PC-9 (cell line): ENCODE measurements around the gene RAB35. TPM values are rescaled to one million over a fixed set of nuclear protein-coding genes. Genes with fewer than 3 reads are reported as not detected.

Source experiments
- BruUV-seq: library from RNA; stranded (reverse); fragments of 400-500 nt; replicated peaks from 2 replicates; lab custom pipeline; 2021; lab: Mats Ljungman, UMichigan
- CTCF ChIA-PET: fragments of 300-600 bp; sonication (Branson Sonifier 250); formaldehyde crosslinking; loops from one replicate; lab custom pipeline; 2022; ENCODE audit warnings: antibody characterized with exemption; lab: Charles Lee
- POLR2A ChIA-PET: fragments of 300-600 bp; sonication (Branson Sonifier 250); formaldehyde crosslinking; loops from one replicate; lab custom pipeline; 2022; ENCODE audit warnings: antibody characterized with exemption; ENCODE audit not compliant: unreplicated experiment; lab: Charles Lee
- DNase-seq, 2 experiments: peaks; one replicate each; pipeline versions ENCODE4 v3.0.0 to v3.0.0-alpha.2; 2015 to 2022; ENCODE audit warnings: mixed read lengths in 1 of 2
- H2AFZ ChIP-seq: fragments of 200-600 bp; sonication (generic); 2 replicates; pipeline ENCODE4 v1.8.1; 2017; ENCODE audit warnings: antibody characterized with exemption
- H3F3A ChIP-seq: fragments of 200-600 bp; sonication (generic); 2 replicates; pipeline ENCODE4 v1.8.1; 2017; ENCODE audit warnings: antibody characterized with exemption, mild to moderate bottlenecking, low read depth; ENCODE audit not compliant: insufficient read depth
- H3K27ac ChIP-seq: fragments of 200-600 bp; sonication (generic); 2 replicates; pipeline ENCODE4 v1.6.1; 2016; ENCODE audit warnings: mixed run types
- H3K27me3 ChIP-seq: fragments of 200-600 bp; sonication (generic); 2 replicates; pipeline ENCODE4 v1.6.1; 2016; ENCODE audit warnings: low read depth, mixed run types; ENCODE audit not compliant: insufficient read depth
- H3K36me3 ChIP-seq: fragments of 200-600 bp; sonication (generic); 2 replicates; pipeline ENCODE4 v1.6.1; 2016; ENCODE audit warnings: low read depth, mixed run types
- H3K4me1 ChIP-seq: fragments of 200-600 bp; sonication (generic); replicated peaks from 2 replicates; pipeline ENCODE4 v1.6.1; 2016; ENCODE audit warnings: mixed run types; ENCODE audit not compliant: insufficient read depth
- H3K4me2 ChIP-seq: fragments of 200-600 bp; sonication (generic); 2 replicates; pipeline ENCODE4 v1.6.1; 2017; ENCODE audit warnings: mixed run types
- H3K4me3 ChIP-seq: fragments of 200-600 bp; sonication (generic); 2 replicates; pipeline ENCODE4 v1.6.1; 2016; ENCODE audit warnings: mixed run types
- H3K79me2 ChIP-seq: fragments of 200-600 bp; sonication (generic); 2 replicates; pipeline ENCODE4 v1.6.1; 2017; ENCODE audit warnings: low read depth, mixed run types
- H3K9me2 ChIP-seq: fragments of 200-600 bp; sonication (generic); 2 replicates; pipeline ENCODE4 v1.8.1; 2017; ENCODE audit warnings: mild to moderate bottlenecking; ENCODE audit not compliant: insufficient read depth
- H3K9me3 ChIP-seq: fragments of 200-600 bp; sonication (generic); 2 replicates; pipeline ENCODE4 v1.8.1; 2016; ENCODE audit warnings: low read depth; ENCODE audit not compliant: insufficient read depth
- H4K20me1 ChIP-seq: fragments of 200-600 bp; sonication (generic); 2 replicates; pipeline ENCODE4 v1.8.1; 2017; ENCODE audit not compliant: insufficient read depth
- CTCF ChIP-seq: fragments of 200-600 bp; sonication (generic); conservative IDR thresholded peaks from 2 replicates; pipeline ENCODE4 v1.6.1; 2017; ENCODE audit warnings: mixed run types, antibody characterized with exemption, mild to moderate bottlenecking, moderate library complexity
- EZH2 ChIP-seq: fragments of 200-600 bp; sonication (generic); IDR thresholded peaks from 2 replicates; pipeline ENCODE4 v1.8.0; 2017; ENCODE audit warnings: antibody characterized with exemption, low read depth
- intact Hi-C: fragments of 100-400 bp; cut with micrococcal nuclease; formaldehyde crosslinking; loops from one replicate; pipeline ENCODE4 v1.10.0; 2022; ENCODE audit not compliant: unreplicated experiment
- total RNA-seq: library from RNA; stranded (reverse); gene quantifications from 2 replicates; pipeline ENCODE4 v1.2.3, GENCODE V29; 2021

Gene RAB35
- total RNA-seq, 1 experiment from 2014 or later: 52.0 TPM

GRCh38 chr12:120091371-120092090 lies 25.0 kb downstream of the RAB35 start:
- CTCF ChIA-PET: no interaction called here
- no peak for TF ChIP-seq CTCF
- TF ChIP-seq EZH2: no peak
- Histone ChIP-seq H3K27me3 (no peaks in the 10 kb centered on the region), H3K4me3 (no peak overlapping the region), H3K79me2 (no peaks in the 10 kb centered on the region), H3K27ac (no peak overlapping the region), H3F3A (peaks cover 8% of the 10 kb centered on the region; the same call in 1 of the 2 replicates), H3K36me3 (no peaks in the 10 kb centered on the region), H2AFZ (no peak overlapping the region), H3K4me1 (peaks cover 12% of the 10 kb centered on the region), H4K20me1 (no peaks in the 10 kb centered on the region), H3K4me2 (no peak overlapping the region), H3K9me3 (no peaks in the 10 kb centered on the region), H3K9me2 (no peaks in the 10 kb centered on the region)
- BruUV-seq: no TSS peak
- DNase-seq: no peak
- intact Hi-C loops: no loop called here
- POLR2A ChIA-PET: no interaction called here

GRCh38 chr12:120090626-120091295 lies 25.8 kb downstream of the RAB35 start:
- no peak for DNase-seq
- H3K9me2 ChIP-seq: no peaks in the 10 kb centered on the region
- no peak for TF ChIP-seq EZH2
- no peak for TF ChIP-seq CTCF
- H3K79me2 ChIP-seq: no peaks in the 10 kb centered on the region
- H3K4me2 ChIP-seq: no peak overlapping the region
- no TSS peak for BruUV-seq
- no peaks in the 10 kb centered on the region for H3K27me3 ChIP-seq
- intact Hi-C loops: no loop called here
- peaks cover 8% of the 10 kb centered on the region; the same call in 1 of the 2 replicates for H3F3A ChIP-seq
- ChIA-PET POLR2A (interaction anchor here (0.6 kb wide), 1 partner anchor 109 kb away, joined by 3 read pairs; no protein-coding TSS in a partner anchor), CTCF (no interaction called here)
- H3K27ac ChIP-seq: no peak overlapping the region
- no peaks in the 10 kb centered on the region for H3K9me3 ChIP-seq
- H3K4me3 ChIP-seq: no peak overlapping the region
- H4K20me1 ChIP-seq: no peaks in the 10 kb centered on the region
- no peak overlapping the region for H2AFZ ChIP-seq
- no peaks in the 10 kb centered on the region for H3K36me3 ChIP-seq
- H3K4me1 ChIP-seq: peaks cover 20% of the 10 kb centered on the region

- Histone ChIP-seq H3F3A (peaks cover 8% of the 10 kb centered on the region; the same call in 1 of the 2 replicates), H4K20me1 (no peaks in the 10 kb centered on the region), H3K27me3 (no peaks in the 10 kb centered on the region), H3K27ac (no peak overlapping the region), H3K9me3 (no peaks in the 10 kb centered on the region), H3K4me2 (no peak overlapping the region), H2AFZ (no peak overlapping the region), H3K4me1 (peaks cover 22% of the 10 kb centered on the region), H3K9me2 (no peaks in the 10 kb centered on the region), H3K4me3 (no peak overlapping the region), H3K36me3 (no peaks in the 10 kb centered on the region), H3K79me2 (no peaks in the 10 kb centered on the region)
- no peak for TF ChIP-seq EZH2
- no peak for TF ChIP-seq CTCF
- intact Hi-C loops: no loop called here
- no peak for DNase-seq
- ChIA-PET POLR2A (interaction anchor here (0.6 kb wide), 1 partner anchor 110 kb away, joined by 3 read pairs; no protein-coding TSS in a partner anchor), CTCF (no interaction called here)
- no TSS peak for BruUV-seq
Observed at GRCh38 chr12:120090206-120090605, 26.3 kb downstream of the RAB35 start.
